Stimulated activated CD4-positive, alpha-beta T cell treated with anti-CD3 and anti-CD28 coated beads, Interleukin-12 subunit alpha, Interleukin-12 subunit beta, amount 100 ng/mL, for 4 hours (primary cell): ENCODE measurements around the gene ZNF268.
"Not testable (repeated sequence)": the region's sequence is repeated elsewhere in the genome, so short reads cannot be mapped to it uniquely, and the experiment has no call there.

Source experiments
- DNase-seq: peaks from one replicate; pipeline ENCODE4 v3.0.0-alpha.2; 2020

Gene ZNF268

DNA sequence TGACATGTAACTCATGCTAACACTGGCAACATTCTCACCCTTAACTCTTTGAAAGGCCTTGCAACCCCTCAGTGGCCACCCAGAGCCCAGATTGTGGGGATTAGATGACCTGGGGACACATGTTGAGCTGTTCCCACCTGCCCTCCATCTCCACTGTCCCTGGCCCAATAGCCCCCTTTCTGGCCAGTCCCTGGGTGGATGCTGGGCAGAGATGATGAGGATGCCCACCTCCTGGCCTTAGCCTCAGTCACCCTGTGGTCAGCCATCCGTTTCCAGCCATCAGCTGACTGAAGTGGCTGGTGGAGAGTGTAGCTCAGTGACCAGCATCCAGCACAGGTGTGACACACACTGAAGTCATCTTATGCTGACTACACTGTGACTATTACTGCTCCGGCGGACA, 49.7 kb downstream of the ZNF268 start:
- no peak for DNase-seq

GRCh38 chr12:133233006-133233405, 51.7 kb downstream of the ZNF268 start:
- no peak for DNase-seq

- no peak for DNase-seq
These were observed 52.8 kb downstream of the ZNF268 start for GRCh38 chr12:133233993-133234564.

DNA sequence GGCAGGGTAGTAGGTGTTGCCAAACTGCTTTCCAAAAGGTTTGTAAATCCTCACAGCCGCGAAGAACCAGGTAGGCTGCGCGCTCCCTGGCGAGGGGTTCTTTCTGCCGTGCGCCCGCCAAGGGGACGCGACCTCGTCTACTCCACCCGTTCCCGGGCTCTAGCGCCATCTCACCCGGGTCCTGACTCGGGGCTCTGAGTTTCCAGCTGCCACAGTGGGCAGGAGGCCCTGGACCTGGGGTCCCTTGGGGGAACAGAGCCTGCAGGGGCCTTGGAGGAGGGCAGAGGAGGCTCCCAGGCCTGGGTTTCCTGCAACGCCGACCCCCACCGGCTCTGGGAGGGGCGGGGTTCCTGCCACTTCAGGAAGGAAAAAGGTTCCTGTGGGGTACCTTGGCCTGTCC, 53.7 kb downstream of the ZNF268 start:
- DNase-seq = no peak

- no peak for DNase-seq
These were observed 54.3 kb downstream of the ZNF268 start, which contains the start of gene ANHX for GRCh38 chr12:133235401-133236112. ANHX (minus strand) TSS chr12:133235877; CDS start chr12:133234356, 1,521 bp downstream.

- no peak for DNase-seq
These were observed 54.8 kb downstream of the ZNF268 start for GRCh38 chr12:133236144-133236543.

- DNase-seq = no peak
These were observed 55.3 kb downstream of the ZNF268 start for GRCh38 chr12:133236556-133236955.

- DNase-seq = no peak
These were observed 70.4 kb downstream of the ZNF268 start for GRCh38 chr12:133251732-133252131.

- not testable (repeated sequence) for DNase-seq
These were observed 74.5 kb downstream of the ZNF268 start for GRCh38 chr12:133255833-133256232.

GRCh38 chr12:133256321-133256720, 75.0 kb downstream of the ZNF268 start:
- no peak for DNase-seq

GRCh38 chr12:133264173-133264572, 82.9 kb downstream of the ZNF268 start:
- DNase-seq = no peak
